HG02973 (cell line): ENCODE results near the gene UBE2G1.
"Not testable (repeated sequence)": the region's sequence is repeated elsewhere in the genome, so short reads cannot be mapped to it uniquely, and the experiment has no call there.

Experiments
- ATAC-seq: cut with Tn5 transposase; IDR thresholded peaks from one replicate; pipeline ENCODE4 v1.9.1; 2021; ENCODE audit warnings: moderate library complexity; ENCODE audit not compliant: unreplicated experiment

UBE2G1 gene

DNA sequence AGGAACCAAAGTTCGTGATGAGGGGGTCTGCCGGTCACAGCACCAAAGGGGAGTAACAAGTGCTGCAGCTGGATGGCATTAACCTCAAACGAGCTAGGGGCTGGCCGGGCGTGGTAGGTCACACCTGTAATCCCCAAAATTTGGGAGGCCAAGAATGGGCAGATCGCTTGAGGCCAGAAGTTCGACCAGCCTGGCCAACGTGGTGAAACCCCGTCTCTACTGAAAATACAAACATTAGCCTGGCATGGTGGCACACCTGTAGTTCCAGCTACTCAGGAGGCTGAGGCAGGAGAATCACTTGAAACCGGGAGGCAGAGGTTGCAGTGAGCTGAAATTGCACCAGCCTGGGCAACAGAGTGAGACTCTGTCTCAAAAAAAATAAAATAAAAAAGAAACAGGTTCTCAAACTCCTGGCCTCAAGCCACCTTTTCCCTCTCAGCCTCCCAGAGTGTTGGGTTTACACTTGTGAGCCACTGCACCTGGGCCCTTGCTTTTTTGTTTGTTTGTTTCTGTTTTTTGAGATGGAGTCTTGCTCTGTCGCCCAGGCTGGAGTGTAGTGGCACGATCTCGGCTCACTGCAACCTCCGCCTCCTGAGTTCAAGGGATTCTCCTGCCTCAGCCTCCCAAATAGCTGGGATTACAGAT, 9.4 kb upstream of the UBE2G1 start:
- ATAC-seq = not testable (repeated sequence)

DNA sequence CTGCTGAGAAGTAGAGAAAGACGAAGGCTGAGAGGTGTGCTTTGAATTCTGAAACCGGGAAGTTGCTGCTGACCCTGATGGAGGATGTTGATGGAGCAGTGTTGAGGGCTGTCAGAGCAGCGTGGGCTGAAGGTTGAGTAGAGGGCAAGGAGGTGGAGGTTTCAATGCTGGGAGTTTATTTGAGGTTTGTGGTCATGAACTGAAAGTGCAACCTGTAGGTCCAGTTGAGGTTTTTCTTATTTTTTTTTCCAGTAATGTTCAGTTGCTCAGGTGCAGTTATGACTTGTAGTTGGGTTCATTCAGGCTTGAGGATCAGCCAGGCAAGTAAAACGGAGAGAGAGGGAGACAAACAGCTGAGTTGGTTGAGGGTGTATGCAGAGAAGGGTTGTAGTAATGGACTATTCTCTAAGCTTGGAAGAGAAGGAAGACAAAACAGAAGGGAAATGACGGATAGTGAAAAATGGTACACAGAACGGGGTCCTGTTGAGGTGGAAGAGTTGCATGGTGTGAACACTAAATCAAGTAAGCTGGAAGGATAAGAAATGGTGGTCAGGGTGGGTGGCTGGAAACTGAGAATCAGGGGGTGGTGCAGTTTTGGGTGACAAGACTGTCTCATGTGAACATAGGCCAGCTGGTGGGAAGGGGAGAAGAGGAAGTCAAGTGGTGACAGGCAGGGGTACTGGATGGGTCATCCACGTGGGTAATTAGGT, 8.7 kb upstream of the UBE2G1 start:
- ATAC-seq = peak; percentile 73

DNA sequence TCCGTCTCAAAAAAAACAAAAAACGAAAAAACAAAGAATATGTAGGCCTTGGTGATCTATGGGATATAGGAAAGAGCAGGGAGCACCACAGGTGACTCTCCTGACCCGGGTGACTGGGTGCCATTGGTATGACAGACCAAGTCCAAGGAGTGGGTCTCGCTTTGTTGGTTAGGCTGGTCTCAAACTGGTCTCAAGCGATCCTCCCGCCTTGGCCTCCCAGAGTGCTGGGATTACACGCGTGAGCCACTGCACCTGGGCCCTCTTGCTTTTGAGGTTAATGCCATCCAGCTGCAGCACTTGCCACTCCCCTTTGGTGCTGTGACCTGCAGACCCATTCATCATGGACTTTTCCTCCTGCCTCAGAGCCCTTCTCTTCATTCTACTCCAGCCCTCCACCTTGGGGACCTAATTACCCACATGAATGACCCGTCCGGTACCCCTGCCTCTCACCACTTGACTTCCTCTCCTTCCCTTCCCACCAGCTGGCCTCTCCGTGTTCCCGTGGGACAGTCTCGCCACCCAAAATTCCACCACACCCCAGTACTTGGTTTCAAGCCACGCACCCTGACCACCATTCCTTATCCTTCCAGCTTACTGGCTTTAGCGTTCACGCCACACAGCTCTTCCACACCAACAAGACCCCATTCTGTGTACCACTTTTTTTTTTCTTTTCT, 3.2 kb upstream of the UBE2G1 start:
- ATAC-seq = no peak

DNA sequence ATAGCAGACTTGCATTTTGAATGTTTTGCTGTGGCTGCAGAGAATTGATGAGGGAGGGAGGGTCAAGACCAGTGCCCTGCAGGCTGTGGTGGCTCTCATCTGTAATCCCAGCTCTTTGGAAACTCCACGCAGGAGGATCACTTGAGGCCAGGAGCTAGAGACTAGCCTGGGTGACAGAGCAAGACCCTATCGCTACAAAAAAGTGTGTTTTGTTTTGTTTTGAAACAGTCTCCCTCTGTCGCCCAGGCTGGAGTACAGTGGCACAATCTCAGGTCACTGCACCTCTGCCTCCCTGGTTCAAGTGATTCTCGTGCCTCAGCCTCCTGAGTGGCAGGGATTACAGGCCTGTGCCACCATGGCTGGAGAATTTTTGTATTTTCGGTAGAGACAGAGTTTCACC, 1.9 kb upstream of the UBE2G1 start:
- ATAC-seq = no peak

DNA sequence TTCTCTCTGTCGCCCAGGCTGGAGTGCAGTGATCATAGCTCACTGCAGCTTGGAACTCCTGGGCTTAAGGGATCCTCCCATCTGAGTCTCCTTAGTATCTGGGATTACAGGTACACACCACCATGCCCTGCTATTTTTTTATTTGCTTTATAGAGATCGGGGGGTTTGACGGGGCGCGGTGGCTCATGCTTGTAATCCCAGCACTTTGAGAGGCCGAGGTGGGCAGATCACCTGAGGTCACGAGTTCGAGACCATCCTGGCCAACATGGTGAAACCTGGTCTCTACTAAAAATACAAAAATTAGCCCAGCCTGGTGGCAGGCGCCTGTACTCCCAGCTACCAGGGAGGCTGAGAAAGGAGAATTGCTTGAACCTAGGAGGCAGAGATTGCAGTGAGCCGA, 702 bp upstream of the UBE2G1 start:
- not testable (repeated sequence) for ATAC-seq

DNA sequence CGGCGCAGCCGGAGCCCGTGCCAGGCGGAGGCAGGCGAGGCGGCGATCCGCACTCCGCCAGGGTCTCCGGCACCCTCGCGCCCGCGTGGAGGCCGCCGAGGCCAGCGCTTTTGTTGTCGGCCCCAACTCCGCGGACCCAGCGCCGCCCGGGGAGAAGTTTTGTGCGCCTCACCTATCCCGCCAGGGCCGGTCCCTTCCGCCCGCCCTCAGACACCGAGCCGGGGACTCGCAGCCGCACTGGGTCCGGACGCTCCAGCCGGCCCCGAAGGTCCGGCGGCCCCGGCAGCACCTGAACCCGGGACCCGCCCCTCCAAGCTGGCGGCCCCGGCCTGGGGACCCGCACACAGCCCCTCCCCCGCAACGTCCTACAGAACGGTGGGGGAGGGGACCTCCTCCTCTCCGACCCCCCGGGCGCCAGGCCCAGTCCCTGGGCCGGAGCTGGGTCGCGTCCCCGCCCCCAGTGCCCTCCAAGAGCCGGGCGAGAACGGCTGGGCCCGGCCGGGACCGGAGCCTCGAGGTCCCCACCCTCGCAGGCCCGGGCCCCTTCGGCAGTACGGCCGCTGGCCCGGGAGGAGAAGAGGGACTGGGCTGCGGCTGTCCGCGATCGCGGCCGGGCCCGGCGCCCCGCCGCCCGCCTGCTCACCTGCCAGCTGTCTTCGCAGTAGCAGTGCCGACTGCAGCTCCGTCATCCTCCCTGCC, 698 bp downstream of the UBE2G1 start:
- peak; percentile 19 for ATAC-seq

DNA sequence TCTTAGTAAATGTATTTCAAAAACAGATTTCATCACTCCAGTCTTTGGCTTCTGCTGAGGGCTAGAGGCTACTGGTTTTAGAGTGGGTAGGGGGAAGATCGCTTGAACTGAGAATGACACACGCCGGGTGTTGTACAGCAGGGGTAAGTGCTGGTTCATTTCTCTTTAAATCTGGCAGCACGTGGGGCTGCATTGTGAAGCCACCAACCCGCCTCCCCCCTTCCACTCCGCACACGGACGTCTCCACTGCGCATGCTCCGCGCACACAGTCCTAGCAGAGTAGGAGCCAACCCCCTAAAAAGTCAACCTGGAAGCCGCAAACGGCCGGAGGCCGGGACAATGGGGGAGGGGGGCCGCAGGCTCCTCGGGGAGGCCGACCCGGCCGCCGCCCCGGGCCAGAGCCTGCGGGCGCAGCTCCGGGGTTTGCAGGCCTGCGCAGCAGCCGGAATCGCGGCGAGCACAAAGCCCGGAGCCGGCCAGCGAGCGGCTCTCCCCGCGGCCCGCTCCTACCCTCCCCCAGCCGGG, 1.3 kb downstream of the UBE2G1 start:
- ATAC-seq = peak; percentile 43

DNA sequence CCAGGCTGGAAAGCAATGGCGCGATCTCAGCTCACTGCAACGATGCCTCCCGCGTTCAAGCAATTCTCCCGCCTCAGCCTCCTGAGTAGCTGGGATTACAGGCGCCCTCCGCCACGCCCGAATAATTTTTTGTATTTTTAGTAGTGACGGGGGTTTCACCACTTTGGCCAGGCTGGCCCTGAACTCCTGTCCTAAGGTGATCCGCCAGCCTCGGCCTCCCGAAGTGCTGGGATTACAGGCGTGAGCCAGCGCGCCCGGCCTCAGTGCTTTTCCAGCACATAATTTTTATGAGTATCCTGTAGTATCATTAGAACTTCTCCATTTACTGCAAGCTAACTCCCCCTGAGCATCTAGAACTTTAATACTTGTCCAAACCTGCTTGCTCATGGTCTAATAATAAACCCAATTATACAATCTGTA, 1.8 kb downstream of the UBE2G1 start:
- no peak for ATAC-seq

DNA sequence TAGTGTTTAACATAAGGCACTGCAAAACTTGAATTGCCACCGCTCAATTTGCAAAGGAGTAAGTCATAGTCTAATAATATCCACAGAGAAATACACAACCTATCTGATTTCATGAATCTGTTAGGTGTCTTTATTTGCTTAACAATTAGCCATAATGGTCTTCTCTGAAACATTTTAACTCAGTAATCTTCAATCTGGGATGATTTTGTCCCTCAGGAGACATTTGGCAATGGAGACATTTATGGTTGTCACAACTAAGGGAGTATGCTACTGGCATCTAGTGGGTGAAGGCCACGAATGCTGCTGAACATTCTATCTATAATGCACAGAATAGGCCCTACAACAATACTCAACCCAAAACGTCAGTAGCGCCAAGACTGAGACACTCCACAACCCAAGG, 4.3 kb downstream of the UBE2G1 start:
- ATAC-seq = no peak

DNA sequence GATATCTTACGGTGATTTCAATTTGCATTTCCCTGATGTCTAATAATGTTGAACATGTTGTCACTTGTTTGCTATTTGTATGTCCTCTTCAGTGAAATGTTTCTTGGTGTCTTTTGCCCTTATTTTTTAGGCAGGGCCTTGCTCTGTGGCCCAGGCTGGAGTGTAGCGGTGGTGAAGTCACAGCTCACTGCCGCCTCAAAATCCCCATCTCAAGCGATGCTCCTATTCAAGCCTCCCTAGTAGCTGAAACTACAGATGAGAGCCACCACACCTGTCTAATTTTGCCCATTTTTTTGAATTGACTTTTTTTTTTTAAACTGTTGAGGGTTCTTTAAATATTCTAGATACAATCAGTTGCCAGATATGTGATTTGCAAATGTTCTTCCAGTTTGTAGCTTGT, 8.3 kb downstream of the UBE2G1 start:
- no peak for ATAC-seq

DNA sequence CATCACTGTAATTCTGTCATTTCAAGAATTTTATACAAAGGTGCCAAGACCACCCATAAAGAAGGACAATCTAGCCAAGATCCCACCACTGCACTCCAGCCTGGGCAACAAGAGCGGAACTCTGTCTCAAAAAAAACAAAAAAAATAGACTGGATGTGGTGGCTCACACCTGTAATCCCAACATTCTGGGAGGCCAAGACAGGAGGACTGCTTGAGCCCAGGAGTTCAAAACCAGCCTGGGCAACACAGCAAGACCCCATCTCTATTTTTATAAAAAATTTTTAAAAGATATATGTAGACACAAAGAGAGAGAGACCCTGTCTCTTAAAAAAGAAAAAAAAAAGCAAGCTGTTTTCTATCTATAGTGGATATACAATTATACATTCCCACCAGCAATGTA, 8.8 kb downstream of the UBE2G1 start:
- ATAC-seq = no peak

DNA sequence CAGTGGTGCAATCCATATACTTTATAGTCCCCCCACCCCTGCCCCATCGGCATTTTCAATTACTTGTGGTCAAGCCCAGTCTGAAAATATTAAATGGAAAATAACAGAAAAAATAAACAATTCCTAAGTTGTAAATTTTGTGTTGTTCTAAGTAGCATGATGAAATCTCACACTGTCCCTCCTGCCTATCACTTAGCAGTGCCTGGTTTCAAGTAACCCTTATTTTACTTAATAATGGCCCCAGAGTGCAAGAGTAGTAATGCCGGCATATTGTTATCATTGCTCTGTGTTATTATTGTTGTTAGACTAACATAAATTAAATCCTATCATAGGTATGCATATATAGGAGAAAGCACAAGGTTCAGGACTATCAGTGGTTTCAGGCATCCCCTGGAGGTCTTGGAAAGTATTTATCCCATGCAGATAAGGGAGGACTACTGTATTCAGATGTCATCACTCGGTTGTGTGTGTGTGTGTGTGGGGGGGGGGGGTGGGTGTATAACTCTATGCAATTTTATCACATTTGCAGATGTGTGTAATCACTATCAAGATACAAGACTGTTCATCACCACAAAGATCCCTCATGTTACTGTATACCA, 9.3 kb downstream of the UBE2G1 start:
- ATAC-seq = no peak

DNA sequence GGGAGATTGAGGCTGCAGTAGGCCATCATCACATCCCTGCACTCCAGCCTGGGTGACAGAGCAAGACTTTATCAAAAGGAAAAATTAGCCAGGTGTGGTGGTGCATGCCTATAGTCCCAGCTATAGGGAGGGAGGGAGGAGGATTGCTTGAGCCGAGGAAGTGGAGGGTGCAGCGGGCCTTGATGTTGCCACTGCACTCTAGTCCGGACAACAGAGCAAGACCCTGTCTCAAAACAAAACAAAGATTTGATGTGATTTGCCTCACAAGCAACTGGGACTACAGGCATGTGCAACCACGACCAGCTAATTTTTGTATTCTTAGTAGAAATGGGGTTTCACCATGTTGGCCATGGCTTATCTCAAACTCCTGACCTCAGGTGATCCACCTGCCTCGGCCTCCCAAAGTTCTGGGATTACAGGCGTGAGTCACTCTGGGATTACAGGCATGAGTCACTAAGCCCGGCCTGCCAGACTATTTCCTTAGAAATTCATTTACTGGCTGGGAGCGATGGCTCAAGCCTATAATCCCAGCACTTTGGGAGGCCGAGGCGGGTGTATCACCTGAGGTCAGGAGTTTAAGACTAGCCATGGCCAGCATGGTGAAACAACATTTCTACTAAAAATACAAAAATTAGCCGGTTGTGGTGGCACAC, 11.5 kb downstream of the UBE2G1 start:
- no peak for ATAC-seq

DNA sequence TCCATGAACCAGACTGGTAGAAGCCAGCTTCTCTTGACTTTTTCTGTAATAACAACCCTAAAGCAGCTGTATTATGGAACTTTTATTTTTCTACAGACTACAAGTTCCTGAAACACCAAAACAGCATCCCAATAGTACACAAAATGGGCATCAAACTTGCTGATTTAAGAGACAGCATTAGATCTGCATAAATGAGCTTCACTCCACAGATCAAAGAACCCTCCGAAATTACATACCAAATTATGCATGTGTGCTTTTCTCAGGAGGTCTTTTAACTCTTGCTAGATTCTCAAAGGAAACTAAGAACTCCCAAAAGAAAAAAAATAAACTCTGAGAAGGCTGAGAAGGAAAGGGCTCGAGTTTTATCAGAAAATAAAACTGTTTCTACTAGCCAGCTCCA, 12.3 kb downstream of the UBE2G1 start:
- no peak for ATAC-seq

DNA sequence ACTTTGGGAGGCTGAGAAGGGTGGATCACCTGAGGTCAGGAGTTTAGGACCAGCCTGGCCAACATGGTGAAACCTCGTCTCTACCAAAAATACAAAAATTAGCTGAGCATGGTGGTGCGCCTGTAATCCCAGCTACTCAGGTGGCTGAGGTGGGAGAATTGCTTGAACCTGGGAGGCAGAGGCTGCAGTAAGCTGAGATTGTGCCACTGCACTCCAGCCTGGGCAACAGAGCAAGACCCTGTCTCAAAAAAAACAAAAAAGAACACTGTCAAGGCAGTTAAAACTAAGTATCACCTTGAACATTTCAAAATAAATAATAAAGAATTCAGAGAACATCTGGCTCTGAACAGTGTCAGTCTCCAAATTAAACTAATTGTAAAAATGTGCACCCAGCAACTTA, 16.3 kb downstream of the UBE2G1 start:
- not testable (repeated sequence) for ATAC-seq

DNA sequence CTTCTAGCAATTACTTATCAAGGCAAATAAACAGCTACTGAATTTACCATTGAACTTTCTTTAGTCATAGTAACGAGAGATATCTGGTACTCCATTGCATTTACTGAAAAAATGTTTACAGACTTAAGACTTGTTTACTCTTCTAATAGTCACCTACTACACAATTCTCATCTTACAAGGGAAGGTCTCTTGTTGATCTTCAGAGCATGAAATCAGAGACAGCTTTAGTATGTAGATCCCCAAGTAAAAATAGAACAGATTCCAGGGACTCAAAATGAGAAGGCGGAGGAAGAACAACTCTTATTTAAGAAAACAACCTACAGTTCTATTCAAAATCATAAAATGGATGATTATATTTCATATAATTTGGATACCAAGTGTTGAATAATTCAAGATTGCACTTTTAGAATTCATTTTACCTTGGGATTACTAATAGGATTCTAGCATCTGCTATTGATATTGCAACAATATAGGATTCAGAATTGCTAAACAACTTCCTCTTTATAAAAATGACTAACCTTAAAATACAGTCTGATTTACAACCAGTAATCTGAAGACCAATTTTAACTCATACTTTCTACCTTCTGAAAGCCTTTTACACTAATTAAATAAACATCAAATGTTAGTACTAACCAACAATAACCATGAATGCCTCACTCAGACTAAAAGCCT, 20.8 kb downstream of the UBE2G1 start:
- ATAC-seq = no peak

DNA sequence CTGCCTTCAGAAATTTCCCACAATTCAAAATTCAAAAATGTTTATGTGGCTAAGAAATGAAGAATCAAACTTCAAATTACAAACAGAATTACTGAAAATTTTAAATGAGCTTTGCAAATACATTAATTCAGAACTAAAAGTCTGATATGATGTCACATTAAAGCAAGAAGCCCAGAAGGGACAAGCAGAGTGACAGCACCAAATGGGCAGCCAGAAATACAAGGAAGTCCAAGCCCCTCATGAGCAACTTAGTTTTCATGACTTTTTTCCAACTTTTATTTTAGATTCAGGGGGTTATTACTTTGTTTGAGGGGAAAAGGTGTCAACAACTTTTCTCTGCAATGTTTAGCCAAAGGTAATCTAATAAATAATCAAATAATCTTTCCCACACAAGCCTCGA, 21.5 kb downstream of the UBE2G1 start:
- no peak for ATAC-seq

DNA sequence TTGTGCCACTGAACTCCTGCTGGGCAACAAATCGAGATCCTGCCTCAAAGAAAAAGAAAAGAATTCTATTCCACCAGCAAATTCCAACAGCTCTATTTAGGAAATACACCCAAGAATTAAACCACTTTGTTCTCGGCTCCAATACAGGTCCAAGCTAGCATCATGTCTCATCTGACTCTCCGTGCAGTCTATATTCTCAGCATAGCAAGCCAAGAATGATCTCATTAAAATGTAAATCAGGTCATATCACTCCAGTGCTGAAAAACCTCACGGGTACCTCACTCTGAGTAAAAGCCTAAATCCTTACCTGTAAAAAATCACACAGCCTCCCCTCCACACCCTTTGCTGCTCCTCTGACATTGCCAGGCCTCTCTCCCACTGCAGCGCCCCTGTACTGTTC, 23.9 kb downstream of the UBE2G1 start:
- ATAC-seq = no peak

DNA sequence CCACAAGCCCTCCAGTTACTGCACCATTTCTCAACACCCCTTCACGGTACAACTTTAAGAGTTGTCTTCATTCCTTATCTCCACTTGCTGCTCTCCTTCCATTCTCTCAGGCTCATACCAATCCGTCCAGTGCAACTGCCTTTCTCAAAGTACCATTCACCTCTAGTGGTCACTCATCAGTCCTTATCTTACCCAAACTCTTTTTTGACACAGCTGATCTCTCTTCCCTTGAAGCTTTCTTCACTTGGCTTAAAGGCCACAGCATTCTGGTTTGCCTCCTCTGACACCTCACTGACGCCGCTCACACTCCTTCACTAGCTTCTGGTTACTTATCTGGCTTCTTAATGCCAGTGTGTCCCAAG, 24.9 kb downstream of the UBE2G1 start:
- ATAC-seq = no peak
